Dedifferentiated amniotic fluid mesenchymal stem cell (primary cell): ENCODE results near the gene BCKDHA.

ENCODE experiments used
- DNase-seq: peaks from one replicate; pipeline ENCODE4 v3.0.0-alpha.2; 2016; ENCODE audit errors: extremely low spot score

Gene BCKDHA

DNA sequence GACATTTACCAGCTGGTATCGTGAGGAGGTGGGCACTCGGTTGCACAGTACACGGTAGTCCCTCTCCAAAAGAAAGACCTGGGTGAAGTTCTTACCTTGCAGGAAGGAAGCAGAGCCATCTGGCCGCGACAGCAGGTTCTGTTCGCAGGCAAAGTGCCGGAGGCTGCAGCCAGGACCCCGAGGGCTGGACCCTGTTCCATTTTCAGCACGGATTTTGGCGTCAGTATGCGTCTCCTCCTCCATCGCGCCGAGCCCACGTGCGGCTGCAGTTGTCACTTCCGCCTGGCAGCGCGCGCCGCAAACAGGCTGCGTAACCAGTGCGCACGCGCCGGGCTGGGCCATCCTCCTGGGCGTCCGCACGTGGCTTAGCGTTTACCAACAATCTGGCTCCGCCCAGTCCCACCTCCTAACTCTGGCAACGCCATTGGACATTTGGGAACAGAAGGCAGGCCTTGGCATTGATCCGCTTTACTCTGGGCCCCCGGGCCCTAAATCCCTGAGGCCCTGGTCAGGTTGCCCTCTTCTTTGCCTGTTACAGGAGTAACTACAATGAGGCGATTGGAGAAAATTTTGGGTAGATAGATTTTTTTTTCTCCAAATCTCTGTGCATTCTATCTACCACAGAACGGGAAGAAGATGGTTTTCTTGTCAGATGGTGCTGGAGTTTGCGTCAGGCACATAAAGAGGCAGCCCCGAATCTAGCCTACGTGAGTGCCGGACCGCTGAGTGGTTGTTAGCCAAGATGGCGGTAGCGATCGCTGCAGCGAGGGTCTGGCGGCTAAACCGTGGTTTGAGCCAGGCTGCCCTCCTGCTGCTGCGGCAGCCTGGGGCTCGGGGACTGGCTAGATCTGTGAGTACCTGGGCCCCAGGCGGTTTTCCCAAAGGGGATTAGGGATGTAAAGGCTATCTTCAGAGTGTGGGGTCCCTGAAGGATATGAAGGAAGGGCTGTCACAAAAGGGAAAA, at the start of gene BCKDHA, which contains the start of gene EXOSC5:
Gene BCKDHA, plus strand, starts transcription at position 733 of the 964 bp plus-strand sequence. Its CDS starts 10 bp downstream, at position 743.
Gene EXOSC5, minus strand, starts transcription at position 274 of the 964 bp plus-strand sequence. Its CDS starts 31 bp downstream, at position 243.
- peak; percentile 100 for DNase-seq

- DNase-seq: no peak
Observed at GRCh38 chr19:41350735-41351338, 46.8 kb upstream of the BCKDHA start.

DNA sequence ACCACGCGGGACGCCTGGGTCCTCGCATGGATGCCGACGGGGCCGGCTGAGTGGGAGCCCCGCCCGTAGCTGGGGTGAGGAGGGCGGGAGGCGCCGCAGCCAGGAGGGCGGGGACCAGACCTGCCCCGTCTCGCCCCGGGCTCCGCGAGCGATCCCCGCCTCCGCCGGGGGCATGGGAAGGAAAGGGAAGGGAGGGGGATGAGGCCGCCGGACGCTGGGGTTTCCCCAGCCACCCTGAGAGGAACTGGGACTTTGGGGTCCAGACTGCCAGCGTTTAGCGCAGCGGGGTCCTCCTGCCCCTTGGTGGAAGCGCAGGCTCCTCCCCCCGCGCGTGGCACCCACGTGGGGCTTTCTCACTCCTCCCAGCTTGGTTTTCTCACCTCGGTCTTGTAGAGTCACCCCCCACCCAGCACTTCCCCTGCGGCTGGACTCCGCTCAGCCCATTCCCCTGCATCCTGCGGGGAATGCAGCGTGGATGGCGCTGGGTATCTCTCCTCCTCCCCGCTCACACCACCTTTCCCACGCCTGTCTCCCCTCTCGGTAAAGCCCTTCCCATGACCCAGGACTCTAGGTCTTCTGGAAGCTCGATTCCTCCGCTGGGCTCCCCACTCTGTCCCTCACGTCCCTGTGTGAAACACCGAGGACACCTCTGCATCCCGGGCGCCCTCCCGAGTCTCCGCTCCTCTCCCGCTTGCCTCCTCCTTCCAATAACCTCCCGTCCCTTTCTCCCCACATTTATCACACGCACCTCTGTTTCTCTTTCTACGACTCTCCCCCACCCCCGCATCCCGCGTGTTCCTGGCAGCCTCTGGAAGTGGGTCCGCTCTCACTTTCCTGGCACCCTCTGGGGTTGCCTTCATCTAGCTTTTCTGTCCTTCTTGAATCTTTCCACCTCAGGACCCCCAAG, 46.0 kb upstream of the BCKDHA start:
- no peak for DNase-seq

DNA sequence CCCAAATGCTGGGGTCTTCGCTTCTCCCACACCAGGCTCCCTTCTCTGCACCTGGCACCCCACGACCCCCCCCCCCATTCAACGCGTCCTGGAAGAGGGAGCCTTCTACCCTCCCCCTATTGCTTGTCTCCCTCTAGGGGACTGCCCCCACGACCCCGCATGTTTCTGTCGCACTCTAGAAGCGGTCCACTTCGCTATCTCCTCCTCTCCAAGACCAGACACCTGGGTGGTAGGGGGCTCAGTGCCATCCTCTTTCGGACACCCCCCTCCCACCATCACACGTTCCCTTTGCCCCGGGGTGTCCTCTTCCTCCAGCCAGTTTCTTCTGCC, 45.4 kb upstream of the BCKDHA start:
- no peak for DNase-seq

DNA sequence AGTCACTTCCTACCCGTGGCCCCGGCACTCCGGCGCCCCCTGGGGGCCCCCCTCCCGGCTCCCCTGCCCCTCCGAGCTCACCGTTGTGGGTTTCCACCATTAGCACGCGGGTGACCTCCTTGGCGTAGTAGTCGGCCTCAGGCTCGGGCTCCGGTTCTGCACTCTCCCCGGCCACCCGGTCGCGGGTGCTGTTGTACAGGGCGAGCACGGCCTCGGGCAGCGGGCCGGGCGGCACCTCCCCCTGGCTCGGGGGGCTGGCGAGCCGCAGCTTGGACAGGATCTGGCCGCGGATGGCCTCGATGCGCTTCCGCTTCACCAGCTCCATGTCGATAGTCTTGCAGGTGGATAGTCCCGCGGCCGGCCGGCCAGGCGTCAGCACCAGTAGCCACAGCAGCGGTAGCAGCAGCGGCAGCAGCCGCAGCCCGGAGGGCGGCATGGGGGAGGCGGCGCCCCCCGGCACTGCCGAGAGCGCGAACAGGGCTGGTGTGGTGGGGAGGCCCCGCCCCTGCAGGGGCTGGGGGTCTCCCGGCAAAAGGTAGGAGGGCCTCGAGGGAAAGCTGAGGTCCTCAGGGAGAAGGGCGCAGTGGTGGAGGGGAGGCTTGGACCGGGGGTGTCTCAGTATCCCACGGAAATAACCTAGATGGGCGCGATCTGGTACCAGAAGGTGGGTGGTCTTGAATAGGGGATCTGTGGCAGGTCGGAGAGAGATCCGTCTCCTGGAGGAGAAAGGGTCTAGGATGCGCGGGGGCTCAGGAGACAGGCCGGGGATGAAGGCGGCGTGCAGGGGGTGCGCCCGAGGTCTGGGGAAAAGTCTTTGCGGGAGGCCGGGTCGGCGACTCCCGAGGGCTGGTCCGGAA, 44.8 kb upstream of the BCKDHA start:
- peak; percentile 27 for DNase-seq

DNA sequence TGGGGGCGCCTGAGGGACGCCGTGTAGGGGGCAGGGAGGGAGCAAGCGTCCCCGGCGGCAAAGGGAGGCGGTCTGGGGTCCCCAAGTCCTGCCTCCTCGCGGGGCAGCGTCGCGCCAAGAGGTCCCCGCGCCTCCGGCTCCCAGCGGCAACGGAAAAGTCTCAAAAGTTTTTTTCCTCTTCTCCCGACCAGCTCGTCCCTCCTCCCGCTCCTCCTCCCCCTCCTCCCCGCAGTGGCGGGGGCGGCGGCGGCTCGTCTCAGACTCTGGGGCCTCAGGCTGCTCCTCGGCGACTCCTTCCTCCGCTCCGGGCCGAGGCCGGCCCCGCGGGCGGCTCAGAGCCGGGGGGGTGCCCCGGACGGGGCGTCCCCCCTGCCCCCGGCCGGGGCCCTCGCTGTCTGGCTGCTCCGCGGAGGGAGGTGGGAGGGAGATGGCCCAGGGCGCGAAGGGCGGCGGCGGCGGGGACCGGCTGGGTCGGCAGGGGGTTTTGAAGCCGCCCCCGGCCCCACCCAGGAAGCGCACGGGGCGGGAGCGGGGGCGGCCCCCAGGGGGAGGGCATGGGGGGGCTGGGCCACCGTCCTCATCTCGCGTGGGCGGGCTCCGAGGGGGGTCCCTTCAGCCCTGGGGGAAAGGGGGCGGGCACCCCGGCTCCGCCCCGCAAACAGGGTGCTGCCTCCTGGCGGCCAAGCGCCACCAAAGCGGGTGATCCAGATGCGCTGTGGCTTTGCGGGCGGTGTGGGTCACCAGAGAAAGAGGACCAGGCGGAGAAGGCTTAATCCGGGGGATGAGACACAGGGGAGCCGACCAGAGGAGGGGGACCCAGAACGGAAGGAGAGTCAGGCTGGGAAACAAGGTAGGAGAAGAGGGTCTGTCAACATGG, 43.9 kb upstream of the BCKDHA start, which contains the start of gene TGFB1:
Gene TGFB1, minus strand, starts transcription at position 457 of the 877 bp plus-strand sequence. CDS start 878 bp downstream, outside the sequence.
- peak; percentile 69 for DNase-seq

- no peak for DNase-seq
Observed at GRCh38 chr19:41354343-41354953, 43.2 kb upstream of the BCKDHA start.

DNA sequence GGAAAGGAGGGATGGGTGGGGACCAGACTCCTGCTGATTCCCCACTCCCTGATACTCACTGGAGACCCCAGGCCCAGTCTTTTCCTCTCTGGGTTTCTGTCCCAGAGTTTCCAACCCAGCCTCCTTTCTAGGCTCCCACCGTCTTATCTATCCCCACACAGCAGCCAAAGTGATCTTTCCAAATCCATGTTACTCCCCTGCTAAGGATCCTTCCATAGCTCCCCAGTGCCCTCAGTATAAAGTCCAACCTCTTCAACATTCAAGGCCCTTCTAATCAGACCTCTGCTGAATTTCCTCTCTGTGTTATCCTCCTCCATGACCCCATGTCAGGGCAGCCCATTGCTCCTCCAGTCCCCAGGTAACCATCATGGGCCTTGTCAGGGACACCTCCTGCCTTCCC, 42.6 kb upstream of the BCKDHA start:
- no peak for DNase-seq

DNA sequence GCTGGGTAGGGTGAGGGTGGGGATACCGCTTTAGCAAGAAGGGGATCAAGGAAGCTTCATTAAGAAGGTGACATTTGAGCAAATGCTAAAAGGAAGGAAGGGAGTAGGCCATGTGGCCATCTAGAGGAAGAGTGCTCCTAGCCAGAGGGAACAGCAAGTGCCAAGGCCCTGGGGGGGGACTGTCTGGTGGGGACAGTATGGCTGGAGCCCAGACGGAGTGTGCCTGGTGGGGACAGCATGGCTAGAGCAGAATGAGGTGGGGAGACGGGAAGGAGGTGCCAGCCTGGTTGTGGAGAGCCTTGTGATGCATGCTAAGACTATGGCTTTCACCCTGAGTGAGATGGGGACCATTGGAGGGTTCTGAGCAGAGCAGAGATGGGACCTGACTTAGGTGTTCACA, 41.8 kb upstream of the BCKDHA start:
- no peak for DNase-seq

GRCh38 chr19:41356984-41357739, 40.5 kb upstream of the BCKDHA start:
- DNase-seq: no peak

- no peak for DNase-seq
Observed at GRCh38 chr19:41357746-41358145, 39.9 kb upstream of the BCKDHA start.

DNA sequence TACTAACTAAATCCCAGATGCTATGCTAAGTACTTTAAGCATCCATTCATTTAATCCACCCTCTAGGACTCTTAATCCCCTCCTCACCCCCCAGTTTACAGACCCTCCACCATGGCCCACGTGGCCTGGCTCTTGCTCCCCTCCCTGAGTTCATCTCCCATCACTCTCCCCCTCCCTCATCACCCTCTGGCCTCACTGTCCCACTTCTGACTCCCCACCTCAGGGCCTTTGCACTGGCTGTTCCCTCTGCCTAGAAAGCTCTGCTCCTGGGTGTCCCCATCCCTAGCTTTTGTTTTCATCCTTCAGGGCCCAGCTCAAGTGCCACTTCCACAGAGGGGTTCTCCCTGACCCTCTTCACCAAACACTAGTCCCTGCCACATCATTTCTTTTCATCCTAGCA, 37.9 kb upstream of the BCKDHA start:
- DNase-seq: no peak

DNA sequence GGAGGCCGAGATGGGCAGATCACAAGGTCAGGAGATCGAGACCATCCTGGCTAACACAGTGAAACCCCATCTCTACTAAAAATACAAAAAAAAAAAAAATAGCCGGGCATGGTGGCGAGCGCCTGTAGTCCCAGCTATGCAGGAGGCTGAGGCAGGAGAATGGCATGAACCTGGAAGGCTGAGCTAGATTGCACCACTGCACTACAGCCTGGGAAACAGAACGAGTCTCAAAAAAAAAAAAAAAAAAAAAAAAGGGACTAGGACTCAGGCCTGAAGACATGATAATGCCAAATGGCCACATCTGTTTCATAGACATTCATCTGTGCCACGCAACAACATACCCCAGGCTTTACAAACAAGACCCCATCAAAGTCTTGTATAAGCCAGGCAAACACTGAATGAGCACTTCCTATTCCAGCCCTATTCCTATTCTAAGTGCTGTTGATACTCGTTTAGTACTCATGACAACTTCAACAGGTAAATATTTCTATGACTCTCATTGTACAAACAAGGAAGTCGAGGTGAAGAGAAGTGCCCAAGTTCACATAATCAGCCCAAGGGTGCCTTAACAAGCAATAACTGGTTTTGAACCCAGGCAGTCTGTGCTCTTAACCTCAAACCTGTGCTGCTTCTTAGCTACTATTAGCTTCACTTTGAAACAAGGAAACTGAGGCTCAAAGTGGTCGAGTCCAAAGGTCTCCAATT, 35.3 kb upstream of the BCKDHA start:
- no peak for DNase-seq

- DNase-seq: no peak
Observed at GRCh38 chr19:41363371-41363752, 34.3 kb upstream of the BCKDHA start.

DNA sequence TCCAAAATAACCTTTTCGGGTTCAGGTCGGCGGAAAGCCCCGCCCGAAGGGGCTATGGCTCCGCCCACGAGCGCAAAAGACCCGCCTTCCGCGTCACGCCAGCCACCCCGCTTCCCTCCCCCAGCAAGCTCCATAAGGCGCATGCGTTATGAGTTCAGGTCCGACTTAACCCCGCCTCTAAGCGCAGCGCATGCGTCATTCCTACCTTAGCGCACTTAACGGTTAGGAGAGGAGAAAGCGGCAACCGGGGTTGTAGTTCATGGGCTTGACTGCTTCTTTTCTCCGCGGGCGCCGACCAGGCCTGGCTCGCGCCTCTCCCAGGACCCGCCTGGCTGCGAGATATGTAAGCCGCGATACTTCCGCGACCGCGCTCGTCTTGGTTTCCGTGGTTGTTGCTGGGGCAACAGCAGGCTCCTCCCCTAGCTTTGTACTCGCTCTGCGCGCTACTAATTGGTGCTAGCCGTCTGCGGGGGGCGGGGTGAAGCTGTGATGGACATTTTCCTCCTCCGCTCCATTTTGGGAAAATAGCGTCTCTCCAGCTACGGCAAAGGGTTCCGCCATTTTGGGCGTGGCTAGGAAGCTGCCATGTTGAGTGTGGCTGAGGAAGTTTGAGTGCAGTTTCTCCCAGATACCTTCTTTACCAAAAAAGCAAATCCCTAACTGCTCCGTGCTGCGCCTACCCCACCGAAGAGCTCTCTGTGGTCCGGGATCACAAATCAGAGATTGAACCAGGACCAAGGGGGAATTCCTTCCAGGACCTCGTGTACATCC, 33.7 kb upstream of the BCKDHA start, which contains the start of gene B9D2:
Gene B9D2, minus strand, starts transcription at position 397 of the 771 bp plus-strand sequence. CDS start 630 bp downstream, outside the sequence.
- peak; percentile 98 for DNase-seq

DNA sequence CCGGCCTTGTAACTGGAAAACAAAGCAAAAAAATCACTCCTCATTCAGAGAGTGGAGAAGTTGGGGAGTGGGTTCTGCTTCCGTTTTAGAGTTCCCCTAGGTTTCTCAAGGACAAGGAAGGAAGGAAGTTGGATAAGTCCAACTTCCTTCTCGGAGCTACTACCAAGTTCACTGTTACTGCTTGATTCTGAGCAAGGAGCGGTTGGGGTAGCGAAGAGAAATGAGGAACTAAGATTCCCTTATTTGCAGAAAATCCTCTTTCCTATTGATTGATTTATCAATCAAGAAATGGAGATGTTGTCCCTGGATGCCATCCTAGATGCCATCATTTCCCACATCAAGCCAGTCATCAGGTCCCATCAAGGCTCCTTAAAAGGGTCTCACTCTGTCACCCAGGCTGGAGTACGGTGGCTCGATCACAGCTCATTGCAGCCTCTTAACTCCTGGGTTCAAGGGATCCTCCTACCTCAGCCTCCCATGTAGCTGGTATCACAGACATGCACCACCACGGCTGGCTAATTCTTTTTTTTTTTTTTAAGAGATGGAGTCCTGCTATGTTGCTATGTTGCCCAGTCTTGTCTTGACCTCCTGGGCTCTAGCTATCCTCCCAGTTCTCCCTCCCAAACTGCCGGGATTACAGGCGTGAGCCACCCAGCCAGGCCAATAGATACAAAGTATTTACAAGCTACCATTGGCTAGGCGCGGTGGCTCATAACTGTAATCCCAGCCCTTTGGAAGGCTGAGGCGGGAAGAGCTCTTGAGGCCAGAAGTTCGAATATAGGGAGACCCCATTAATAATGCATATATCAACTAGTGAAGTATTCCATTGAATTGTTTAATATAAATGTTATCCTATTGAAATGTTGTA, 32.9 kb upstream of the BCKDHA start:
- no peak for DNase-seq
